Left ventricle myocardium superior (tissue), 1 donor: ENCODE measurements around the gene EEF1G. TPM values are rescaled to one million over a fixed set of nuclear protein-coding genes. Genes with fewer than 3 reads are reported as not detected.
"Not testable (repeated sequence)": the region's sequence is repeated elsewhere in the genome, so short reads cannot be mapped to it uniquely, and the experiment has no call there.

ENCODE experiments used
- ATAC-seq: fragments of 200-7000 bp; cut with Tn5 transposase; one replicate; pipeline ENCODE4 v1.9.1; 2020; ENCODE audit warnings: mild to moderate bottlenecking, moderate library complexity
- DNase-seq: peaks from one replicate; pipeline ENCODE4 v3.0.0-alpha.2; 2020
- intact Hi-C: fragments of 100-400 bp; cut with micrococcal nuclease; formaldehyde crosslinking; loops from one replicate; pipeline ENCODE4 v1.11.0; 2022
- long read RNA-seq: library from polyadenylated mRNA; unstranded; transcript quantifications from one replicate; pipeline ENCODE4 v2.0.0, GENCODE V29; 2021
- total RNA-seq: library from RNA; stranded (reverse); fragmentation: NEBNext Ultra II Directional; extraction: Animal tissue kit (Norgen Biotek cat#: 25700); gene quantifications from one replicate; pipeline ENCODE4 v1.2.1, GENCODE V29; 2021
- donor health status: DM: no; HTN: yes; CAD: no; lungs with severe emphysema.

Gene EEF1G, protein sequence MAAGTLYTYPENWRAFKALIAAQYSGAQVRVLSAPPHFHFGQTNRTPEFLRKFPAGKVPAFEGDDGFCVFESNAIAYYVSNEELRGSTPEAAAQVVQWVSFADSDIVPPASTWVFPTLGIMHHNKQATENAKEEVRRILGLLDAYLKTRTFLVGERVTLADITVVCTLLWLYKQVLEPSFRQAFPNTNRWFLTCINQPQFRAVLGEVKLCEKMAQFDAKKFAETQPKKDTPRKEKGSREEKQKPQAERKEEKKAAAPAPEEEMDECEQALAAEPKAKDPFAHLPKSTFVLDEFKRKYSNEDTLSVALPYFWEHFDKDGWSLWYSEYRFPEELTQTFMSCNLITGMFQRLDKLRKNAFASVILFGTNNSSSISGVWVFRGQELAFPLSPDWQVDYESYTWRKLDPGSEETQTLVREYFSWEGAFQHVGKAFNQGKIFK
- 804 TPM for total RNA-seq
- long read RNA-seq, transcript EEF1G-201 (10 exons, 1,523 nt): major isoform, 1,653 of 1,729 reads
- long read RNA-seq, transcript EEF1G-203 (9 exons, 2,496 nt): minor isoform, 34 of 1,729 reads
- long read RNA-seq, partial matches to known transcripts: 30 of 1,729 reads
- long read RNA-seq, other reads (novel, unspliced or antisense): 12 of 1,729 reads

DNA sequence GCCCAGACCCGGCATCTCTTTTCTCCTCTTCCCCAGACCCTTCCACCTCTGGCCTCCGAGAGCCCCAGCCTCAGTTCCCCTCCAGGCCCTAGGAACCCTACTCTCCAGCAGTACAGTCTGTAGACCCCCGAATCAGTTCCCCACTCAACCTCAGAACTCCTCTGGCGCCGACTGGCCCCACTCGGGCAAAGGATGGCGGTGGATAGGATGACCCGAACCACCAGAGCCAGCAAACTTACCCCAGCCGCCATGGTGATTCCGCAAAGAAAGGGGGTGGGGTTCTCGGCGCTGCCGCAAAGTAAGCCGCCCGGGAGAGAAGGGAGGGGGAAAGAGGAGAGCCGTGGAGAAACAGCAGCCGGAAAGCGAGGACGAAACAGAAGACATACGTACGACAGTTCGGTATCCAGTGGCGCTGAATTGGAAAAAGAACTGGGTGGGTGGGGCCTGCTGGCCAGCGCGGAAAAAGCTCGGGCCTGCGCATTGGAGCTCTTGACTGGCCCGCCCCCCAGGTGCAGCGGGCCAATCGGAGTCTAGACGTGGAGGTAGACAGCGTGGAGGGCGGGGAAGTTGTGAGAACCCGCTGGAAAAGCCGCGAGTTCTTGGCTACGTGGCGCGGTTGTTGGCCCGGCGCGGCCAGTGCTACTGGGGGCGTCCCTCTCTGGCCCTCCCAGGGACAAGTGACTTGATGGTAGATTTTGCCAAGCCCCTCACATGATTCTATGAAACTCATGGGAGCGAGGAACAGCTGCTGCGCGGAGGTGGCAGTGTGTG, at the start of gene EEF1G:
Gene EEF1G, minus strand, starts transcription at position 300 of the 771 bp plus-strand sequence. Its CDS starts 49 bp downstream, at position 251.
- DNase-seq (peak; percentile 98), ATAC-seq (peak; percentile 96)
- intact Hi-C loops: no loop called here

DNA sequence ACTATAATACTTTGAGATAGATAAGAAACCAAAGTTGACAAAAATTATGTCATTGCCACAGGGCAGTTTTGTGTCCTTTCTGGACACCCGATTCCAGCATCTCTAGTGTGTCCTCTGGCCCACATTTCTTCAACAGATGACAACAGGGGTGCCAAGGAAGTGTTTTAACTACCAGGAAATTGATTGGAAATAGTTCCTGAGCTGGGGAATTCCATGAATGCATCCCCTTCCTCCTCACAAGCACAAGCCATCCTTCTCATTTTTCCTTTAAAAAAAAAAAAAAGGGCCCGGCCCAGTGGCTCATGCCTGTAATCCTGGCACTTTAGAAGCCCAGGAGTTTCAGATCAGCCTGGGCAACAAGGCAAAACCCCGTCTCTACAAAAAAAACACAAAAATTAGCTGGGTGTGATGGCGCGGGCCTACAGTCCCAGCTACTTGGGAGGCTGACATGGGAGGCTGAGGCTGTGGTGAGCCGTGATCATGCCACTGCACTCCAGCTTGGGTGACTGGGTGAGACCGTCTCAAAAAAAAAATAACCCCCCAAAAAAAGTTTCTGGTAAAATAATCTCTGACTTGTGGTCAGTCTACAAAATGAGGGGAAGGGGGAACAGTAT, 48.9 kb upstream of the EEF1G start:
- DNase-seq (no peak), ATAC-seq (no peak)
- intact Hi-C loops: no loop called here

- peak; percentile 99 for ATAC-seq
- peak; percentile 99 for DNase-seq
- intact Hi-C loops: no loop called here
These were observed 48.1 kb upstream of the EEF1G start, which contains the start of gene B3GAT3 for GRCh38 chr11:62621567-62622470. TSS of gene B3GAT3 (minus strand) at chr11:62621986. CDS start at chr11:62621947, 39 bp downstream.

- intact Hi-C loops: no loop called here
- no peak for ATAC-seq
- DNase-seq: no peak
These were observed 47.4 kb upstream of the EEF1G start for GRCh38 chr11:62621027-62621566.

- not testable (repeated sequence) for ATAC-seq, DNase-seq
These were observed 43.3 kb upstream of the EEF1G start for GRCh38 chr11:62616957-62617356.

DNA sequence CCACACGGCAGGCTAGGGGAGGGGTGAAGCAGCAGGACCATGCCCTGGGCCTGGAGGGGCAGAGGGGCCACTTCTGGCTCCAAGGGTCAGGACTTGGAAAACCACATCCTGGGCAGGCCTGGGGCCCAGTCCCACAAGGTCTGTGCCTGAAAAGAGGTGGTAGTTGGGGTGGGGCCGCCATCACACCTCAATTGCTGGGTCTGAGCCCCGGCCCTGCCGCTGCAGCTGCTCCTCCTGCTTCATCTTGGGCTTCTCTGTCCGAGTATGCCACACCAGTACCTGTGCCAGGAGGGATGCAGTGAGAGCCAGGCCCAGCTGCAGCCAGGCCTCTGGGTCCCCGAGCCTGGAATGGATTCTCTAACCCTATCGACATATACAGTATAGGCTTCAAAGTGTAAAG, 41.8 kb upstream of the EEF1G start:
- DNase-seq: no peak
- intact Hi-C loops: no loop called here

More at GRCh38 chr11:62616957-62617356, 43.3 kb upstream of the EEF1G start:
- intact Hi-C loops: not testable (repeated sequence)

DNA sequence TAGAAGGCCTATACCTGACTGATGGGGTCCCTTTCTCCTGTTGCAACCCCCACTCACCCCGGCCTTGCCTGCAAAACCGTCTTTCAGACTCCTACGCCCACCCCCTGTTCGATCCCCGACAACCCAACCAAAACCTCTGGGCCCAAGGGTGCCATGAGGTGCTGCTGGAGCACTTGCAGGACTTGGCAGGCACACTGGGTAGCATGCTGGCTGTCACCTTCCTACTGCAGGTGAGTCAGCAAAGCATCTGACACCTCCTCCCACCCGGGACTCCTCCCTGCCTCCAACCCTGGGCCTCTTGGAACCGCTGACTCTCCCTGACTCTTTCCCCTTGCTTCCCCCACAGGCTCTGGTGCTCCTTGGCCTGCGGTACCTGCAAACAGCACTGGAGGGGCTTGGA, 40.6 kb upstream of the EEF1G start:
- ATAC-seq: no peak
- no peak for DNase-seq
- intact Hi-C loops: no loop called here

More for the DNA sequence above, 41.8 kb upstream of the EEF1G start:
- no peak for ATAC-seq

DNA sequence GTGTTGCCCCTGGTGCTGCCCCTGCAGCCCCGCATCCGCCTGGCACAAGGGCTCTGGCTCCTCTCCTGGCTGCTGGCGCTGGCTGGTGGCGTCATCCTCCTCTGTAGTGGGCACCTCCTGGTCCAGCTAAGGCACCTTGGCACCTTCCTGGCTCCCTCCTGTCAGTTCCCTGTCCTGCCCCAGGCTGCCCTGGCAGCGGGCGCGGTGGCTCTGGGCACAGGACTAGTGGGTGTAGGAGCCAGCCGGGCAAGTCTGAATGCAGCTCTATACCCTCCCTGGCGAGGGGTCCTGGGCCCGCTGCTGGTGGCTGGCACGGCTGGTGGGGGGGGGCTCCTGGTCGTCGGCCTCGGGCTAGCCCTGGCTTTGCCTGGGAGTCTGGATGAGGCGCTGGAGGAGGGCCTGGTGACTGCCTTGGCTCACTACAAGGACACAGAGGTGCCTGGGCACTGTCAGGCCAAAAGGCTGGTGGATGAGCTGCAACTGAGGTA, 39.6 kb upstream of the EEF1G start:
- ATAC-seq (peak; percentile 2), DNase-seq (no peak)
- intact Hi-C loops: no loop called here

DNA sequence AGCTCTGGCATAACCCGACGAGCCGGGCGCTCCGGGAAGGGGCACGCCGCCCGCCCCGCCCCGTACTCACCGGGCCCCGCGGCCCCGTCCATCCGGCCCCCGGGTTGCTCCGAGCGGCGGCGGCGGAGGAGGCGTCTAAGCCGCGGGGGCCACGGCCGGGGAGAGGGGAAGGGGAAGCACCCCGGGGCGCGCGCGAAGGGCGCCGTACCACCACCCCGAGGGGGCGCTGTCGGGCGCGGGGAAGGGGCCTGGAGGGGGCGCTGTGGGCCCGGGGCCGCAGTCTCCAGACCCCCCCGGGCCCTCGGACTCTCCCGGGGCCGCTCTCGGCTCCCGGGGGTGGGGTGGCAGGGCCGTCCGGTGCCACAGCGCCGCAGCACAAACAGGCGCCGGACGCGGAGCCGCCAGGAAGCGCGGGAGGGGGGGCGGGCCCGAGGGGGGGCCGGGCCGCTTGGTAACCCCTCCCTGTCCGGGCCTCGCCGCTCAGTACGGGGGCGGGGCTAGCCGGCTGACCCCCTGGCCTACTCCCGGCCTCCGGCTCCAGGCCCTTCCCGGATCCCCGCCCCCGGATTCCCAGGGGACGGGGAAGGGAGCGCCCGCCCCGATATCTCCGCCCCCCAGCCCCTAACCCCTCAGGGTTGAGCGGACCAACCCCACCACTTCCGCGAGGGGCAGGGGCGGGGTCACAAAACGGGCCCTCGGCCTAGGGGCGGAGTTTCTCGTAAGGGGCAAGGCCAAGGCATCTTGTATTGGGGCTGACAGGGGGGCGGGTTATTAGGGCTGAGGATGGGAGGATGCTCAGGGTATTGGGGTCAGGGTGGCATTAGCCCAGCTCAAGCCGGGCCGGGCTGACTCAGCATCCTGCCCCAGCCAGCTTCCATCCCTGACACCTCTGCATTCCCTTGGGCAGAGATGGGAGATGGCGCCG, 38.9 kb upstream of the EEF1G start, which contains the start of the genes EML3 and ROM1:
Gene EML3, minus strand, starts transcription at position 410 of the 925 bp plus-strand sequence. Its CDS starts 318 bp downstream, at position 92.
Gene ROM1, plus strand, starts transcription at position 892 of the 925 bp plus-strand sequence. Its CDS starts 25 bp downstream, at position 917.
- peak; percentile 95 for DNase-seq
- intact Hi-C loops: no loop called here
- peak; percentile 90 for ATAC-seq

DNA sequence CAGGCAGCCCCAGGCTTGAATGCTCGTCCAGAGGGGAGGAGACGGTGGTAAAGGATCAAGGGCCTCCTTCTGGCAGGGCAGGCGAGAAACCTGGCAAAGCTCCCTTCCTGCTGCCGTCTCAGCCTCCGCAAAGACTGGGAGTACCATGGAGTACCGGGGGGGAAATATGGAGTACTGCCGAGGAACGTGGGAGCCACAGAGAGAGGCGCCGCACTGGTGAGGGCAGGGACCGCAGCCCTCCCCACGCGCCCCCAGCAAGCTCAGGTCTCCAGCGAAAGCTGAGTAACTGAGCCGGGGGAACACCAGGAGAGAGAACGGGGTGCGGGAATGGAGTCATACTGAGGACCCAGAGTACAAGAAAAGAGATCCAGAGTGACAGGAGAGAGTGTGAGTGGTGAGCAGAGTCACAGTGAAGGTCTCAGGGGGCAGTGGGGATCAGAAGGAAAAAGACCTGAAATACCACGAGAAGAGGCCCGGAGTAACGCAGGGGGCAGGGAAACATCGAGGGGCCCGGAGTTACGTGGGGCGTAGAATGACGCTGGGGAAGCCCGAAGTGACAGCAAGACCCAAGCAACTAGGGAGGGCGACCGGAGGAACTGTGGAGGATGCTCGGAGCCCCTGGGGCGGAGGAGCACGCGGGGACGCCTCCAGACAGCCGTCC, 38.1 kb upstream of the EEF1G start:
- intact Hi-C loops: no loop called here
- ATAC-seq: peak; percentile 4
- peak; percentile 55 for DNase-seq

- no peak for DNase-seq
- intact Hi-C loops: no loop called here
- ATAC-seq: no peak
These were observed 37.4 kb upstream of the EEF1G start for GRCh38 chr11:62610814-62611704.

DNA sequence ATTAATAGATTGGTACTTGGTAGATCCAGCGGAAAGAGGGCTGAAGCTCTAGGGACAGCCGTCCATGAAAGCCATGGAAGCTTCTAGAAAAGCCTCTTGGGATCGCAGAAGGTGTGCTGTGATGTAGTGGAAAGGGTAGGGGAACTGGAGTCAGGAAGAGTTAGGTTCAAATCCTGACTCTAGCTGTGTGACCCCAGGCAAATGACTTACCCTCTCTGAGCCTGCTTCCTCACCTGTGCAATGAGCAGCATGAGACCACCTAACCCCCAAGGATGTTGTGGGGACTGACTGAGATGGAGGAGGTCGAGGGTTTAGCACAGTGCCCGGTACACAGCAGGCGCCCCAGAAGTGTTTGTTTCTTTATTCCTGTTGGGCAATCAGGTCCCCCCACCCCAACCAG, 36.7 kb upstream of the EEF1G start:
- intact Hi-C loops: no loop called here
- DNase-seq: no peak
- ATAC-seq: no peak

GRCh38 chr11:62608776-62609175, 35.1 kb upstream of the EEF1G start:
- DNase-seq (peak; percentile 7), ATAC-seq (no peak)
- intact Hi-C loops: no loop called here

DNA sequence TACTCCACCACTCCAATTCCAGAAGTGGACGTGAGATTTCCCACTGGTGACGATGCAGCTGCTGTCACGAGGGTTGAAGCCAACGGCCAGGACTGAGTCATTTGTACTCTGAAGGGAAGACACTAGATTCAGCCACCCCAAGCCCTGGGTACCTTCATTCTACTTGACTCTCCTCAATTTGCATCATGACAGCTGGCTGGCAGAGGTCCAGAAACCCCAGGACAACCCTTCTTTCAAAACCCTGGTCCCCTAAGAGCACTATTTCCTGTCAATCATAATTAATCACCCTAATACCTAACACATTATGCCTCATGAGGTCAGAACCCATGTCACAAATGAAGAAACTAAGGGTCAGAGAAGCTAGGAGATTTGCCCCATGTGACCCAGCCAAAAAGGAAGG, 34.0 kb upstream of the EEF1G start:
- intact Hi-C loops: no loop called here
- DNase-seq (peak; percentile 20), ATAC-seq (no peak)

- DNase-seq (peak; percentile 21), ATAC-seq (no peak)
- intact Hi-C loops: no loop called here
These were observed 32.2 kb upstream of the EEF1G start for GRCh38 chr11:62605902-62606301.
